RWPE1 (cell line): ENCODE results near the gene MTHFD1.

ENCODE experiments used
- CTCF ChIA-PET: fragments of 350-600 bp; sonication (Branson Sonifier 250); formaldehyde crosslinking; extraction: SDS; loops from one replicate; lab custom pipeline; 2021; lab: Yijun Ruan, JAX
- POLR2A ChIA-PET: fragments of 400-600 bp; formaldehyde crosslinking; extraction: SDS; loops from one replicate; lab custom pipeline; 2020; ENCODE audit warnings: antibody characterized with exemption; ENCODE audit not compliant: low non-redundant PET; lab: Yijun Ruan, JAX
- DNase-seq: peaks from one replicate; pipeline ENCODE4 v3.0.0; 2012; ENCODE audit warnings: low spot score
- H3K27ac ChIP-seq: fragments of 450-650 bp; 2 replicates; pipeline ENCODE4 v1.5.1; 2017
- CTCF ChIP-seq: fragments of 450-650 bp; conservative IDR thresholded peaks from 2 replicates; pipeline ENCODE4 v1.5.1; 2017; ENCODE audit warnings: low read depth, mild to moderate bottlenecking

MTHFD1 gene

GRCh38 chr14:64401949-64402348 is 13.8 kb downstream of the MTHFD1 start:
- POLR2A ChIA-PET, result interaction anchor here (0.6 kb wide), 1 partner anchor 14 kb away, joined by 5 read pairs; the partner anchor contains the start of gene MTHFD1
- no peak for TF ChIP-seq CTCF
- DNase-seq, result no peak
- CTCF ChIA-PET, result no interaction called here
- H3K27ac ChIP-seq, result no peak overlapping the region

- POLR2A ChIA-PET, result no interaction called here
Measured at GRCh38 chr14:64405295-64405694, 17.1 kb downstream of the MTHFD1 start.

GRCh38 chr14:64407329-64407728 is 19.2 kb downstream of the MTHFD1 start:
- H3K27ac ChIP-seq, result no peak overlapping the region
- CTCF ChIA-PET, result interaction anchor here (0.6 to 0.8 kb wide), 2 partner anchors 23 to 652 kb away, joined by 4 read pairs; no protein-coding TSS in a partner anchor
- POLR2A ChIA-PET, result no interaction called here
- DNase-seq, result no peak
- TF ChIP-seq CTCF, result no peak

More at GRCh38 chr14:64405295-64405694, 17.1 kb downstream of the MTHFD1 start:
- DNase-seq, result no peak
- CTCF ChIA-PET, result interaction anchor here (0.6 kb wide), 2 partner anchors 26 to 30 kb away, joined by 3 to 4 read pairs; no protein-coding TSS in a partner anchor
- H3K27ac ChIP-seq, result no peak overlapping the region
- TF ChIP-seq CTCF, result no peak

- ChIA-PET CTCF (no interaction called here), POLR2A (no interaction called here)
- no peak for DNase-seq
- no peak for TF ChIP-seq CTCF
- H3K27ac ChIP-seq, result no peak overlapping the region
Measured at GRCh38 chr14:64409126-64409920, 21.2 kb downstream of the MTHFD1 start.

- peak overlapping the region; percentile 25 for H3K27ac ChIP-seq
- POLR2A ChIA-PET, result no interaction called here
- CTCF ChIA-PET, result no interaction called here
- no peak for TF ChIP-seq CTCF
- DNase-seq, result no peak
Measured at GRCh38 chr14:64410084-64410774, 22.1 kb downstream of the MTHFD1 start.

- H3K27ac ChIP-seq, result no peak overlapping the region
- POLR2A ChIA-PET, result no interaction called here
- DNase-seq, result no peak
- no peak for TF ChIP-seq CTCF
- CTCF ChIA-PET, result no interaction called here
Measured at GRCh38 chr14:64411001-64411400, 22.8 kb downstream of the MTHFD1 start.
